ENCODE measurements around the gene ZNF234.

DNA sequence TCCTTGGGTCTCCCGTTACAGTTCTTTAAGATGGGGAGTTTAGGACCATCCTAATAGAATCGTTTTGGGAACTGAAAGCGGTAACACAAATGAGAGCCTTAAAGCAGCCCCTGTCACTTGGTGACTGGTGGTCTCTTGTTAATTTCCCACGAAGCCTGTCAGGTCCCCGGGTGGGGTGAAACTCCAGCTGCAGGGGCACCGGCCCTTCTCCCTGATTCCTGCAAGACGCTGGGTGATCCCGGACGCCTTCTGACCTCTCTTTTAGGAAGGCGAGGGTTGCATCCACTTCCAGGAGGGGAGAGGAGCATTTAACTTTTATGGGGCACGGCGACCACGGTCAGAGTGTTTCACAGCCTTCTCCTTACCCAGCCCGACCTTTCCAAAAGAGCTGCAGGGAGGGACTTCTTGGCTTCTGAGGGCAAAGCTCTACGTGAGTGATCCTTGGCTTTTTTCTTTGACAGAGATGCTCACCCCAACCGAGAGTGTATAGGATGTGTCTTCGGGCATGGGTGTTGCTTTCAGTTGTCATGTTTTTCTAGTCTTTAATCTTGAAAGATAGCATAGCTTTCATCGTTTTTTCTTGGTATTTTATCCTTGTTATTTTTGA is 27.5 kb upstream of the ZNF234 start:
- TF ChIP-seq, protein P1, sequence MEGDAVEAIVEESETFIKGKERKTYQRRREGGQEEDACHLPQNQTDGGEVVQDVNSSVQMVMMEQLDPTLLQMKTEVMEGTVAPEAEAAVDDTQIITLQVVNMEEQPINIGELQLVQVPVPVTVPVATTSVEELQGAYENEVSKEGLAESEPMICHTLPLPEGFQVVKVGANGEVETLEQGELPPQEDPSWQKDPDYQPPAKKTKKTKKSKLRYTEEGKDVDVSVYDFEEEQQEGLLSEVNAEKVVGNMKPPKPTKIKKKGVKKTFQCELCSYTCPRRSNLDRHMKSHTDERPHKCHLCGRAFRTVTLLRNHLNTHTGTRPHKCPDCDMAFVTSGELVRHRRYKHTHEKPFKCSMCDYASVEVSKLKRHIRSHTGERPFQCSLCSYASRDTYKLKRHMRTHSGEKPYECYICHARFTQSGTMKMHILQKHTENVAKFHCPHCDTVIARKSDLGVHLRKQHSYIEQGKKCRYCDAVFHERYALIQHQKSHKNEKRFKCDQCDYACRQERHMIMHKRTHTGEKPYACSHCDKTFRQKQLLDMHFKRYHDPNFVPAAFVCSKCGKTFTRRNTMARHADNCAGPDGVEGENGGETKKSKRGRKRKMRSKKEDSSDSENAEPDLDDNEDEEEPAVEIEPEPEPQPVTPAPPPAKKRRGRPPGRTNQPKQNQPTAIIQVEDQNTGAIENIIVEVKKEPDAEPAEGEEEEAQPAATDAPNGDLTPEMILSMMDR (IDR thresholded peaks at IDR 0.05; ENCODE audit: low read depth, low read length, poor library complexity, severe bottlenecking), result no peak
- TF ChIP-seq EZH2phosphoT487 (IDR thresholded peaks at IDR 0.05; ENCODE audit: borderline replicate concordance, low read length), result no peak

All from DOHH2 (cell line).